Hypothalamus (tissue), 51 donors: ENCODE data around the gene RASGEF1B.
"Not testable (repeated sequence)": the region's sequence is repeated elsewhere in the genome, so short reads cannot be mapped to it uniquely, and the experiment has no call there.

Experiments
- DNase-seq, 51 donors: peaks; one replicate each; lab custom pipeline; 2025; lab: John Stamatoyannopoulos, UW

Gene RASGEF1B

GRCh38 chr4:81498551-81499099 is 26.9 kb upstream of the RASGEF1B start:
- peak in 1 of 51 donors; percentile 5 for DNase-seq

GRCh38 chr4:81498046-81498445 is 26.3 kb upstream of the RASGEF1B start:
- DNase-seq = no peak

GRCh38 chr4:81495345-81495744 is 23.6 kb upstream of the RASGEF1B start:
- no peak for DNase-seq

- no peak for DNase-seq
Measured at GRCh38 chr4:81494031-81494431, 22.3 kb upstream of the RASGEF1B start.

GRCh38 chr4:81492606-81493230 is 21.0 kb upstream of the RASGEF1B start:
- DNase-seq = no peak

- DNase-seq = no peak
Measured at GRCh38 chr4:81491943-81492342, 20.2 kb upstream of the RASGEF1B start.

GRCh38 chr4:81490403-81491160 is 18.9 kb upstream of the RASGEF1B start:
- no peak for DNase-seq

GRCh38 chr4:81486502-81486901 is 14.8 kb upstream of the RASGEF1B start:
- DNase-seq = no peak

- DNase-seq = no peak
Measured at GRCh38 chr4:81485310-81485980, 13.7 kb upstream of the RASGEF1B start.

GRCh38 chr4:81482326-81482725 is 10.6 kb upstream of the RASGEF1B start:
- DNase-seq = no peak

- no peak for DNase-seq
Measured at GRCh38 chr4:81481151-81481550, 9.4 kb upstream of the RASGEF1B start.

- not testable (repeated sequence) for DNase-seq
Measured at GRCh38 chr4:81479573-81479972, 7.9 kb upstream of the RASGEF1B start.

- DNase-seq = peak in 12 of 51 donors; percentile 5 to 46 (median 18)
Measured at GRCh38 chr4:81473331-81474265, 1.9 kb upstream of the RASGEF1B start.

- DNase-seq = peak in 17 of 51 donors; percentile 16 to 70 (median 40)
Measured at GRCh38 chr4:81472281-81473182, 825 bp upstream of the RASGEF1B start.

GRCh38 chr4:81471298-81471587 is 464 bp downstream of the RASGEF1B start:
- peak in 2 of 51 donors; percentile 45 to 65 for DNase-seq

GRCh38 chr4:81470456-81471297 is 1.0 kb downstream of the RASGEF1B start:
- peak in 45 of 51 donors; percentile 2 to 81 (median 45) for DNase-seq

- peak in 1 of 51 donors; percentile 12 for DNase-seq
Measured at GRCh38 chr4:81469781-81470455, 1.8 kb downstream of the RASGEF1B start.

- peak in 1 of 51 donors; percentile 29 for DNase-seq
Measured at GRCh38 chr4:81468678-81469077, 3.0 kb downstream of the RASGEF1B start.
